Gastrocnemius medialis (tissue), 4 donors: Measurements from ENCODE around the gene HAUS7. TPM values are rescaled to one million over a fixed set of nuclear protein-coding genes. Genes with fewer than 3 reads are reported as not detected.

Source experiments
- ATAC-seq, 2 donors: fragments of 150-250 bp; one replicate each; pipeline ENCODE4 v1.9.1; 2016
- DNase-seq, 2 donors: peaks; one replicate each; pipeline ENCODE4 v3.0.0-alpha.2; 2019
- H3K27ac ChIP-seq, 4 donors: fragments of 200-600 bp; sonication (generic); 1 replicate in 1 of 4; 2 replicates in 3 of 4; pipeline ENCODE4 v1.5.1; 2016 to 2018; ENCODE audit warnings: mild to moderate bottlenecking in 2 of 4, moderate library complexity in 1 of 4
- H3K27me3 ChIP-seq, 3 donors: fragments of 200-600 bp; sonication (generic) in 2 of 3; 1 replicate in 1 of 3; 2 replicates in 2 of 3; pipeline versions ENCODE4 v1.5.1 to v1.6.0; 2016 to 2019; ENCODE audit warnings: mild to moderate bottlenecking in 1 of 3, moderate library complexity in 1 of 3
- H3K36me3 ChIP-seq, 2 donors: fragments of 200-600 bp; sonication (generic) in 1 of 2; one replicate each; pipeline ENCODE4 v1.5.1; 2017 to 2018
- H3K4me1 ChIP-seq, 2 donors: fragments of 200-600 bp; sonication (generic) in 1 of 2; one replicate each; pipeline ENCODE4 v1.5.1; 2016 to 2017; ENCODE audit warnings: mild to moderate bottlenecking in 2 of 2
- H3K4me3 ChIP-seq, 4 donors: fragments of 200-600 bp; sonication (generic) in 3 of 4; 1 replicate in 1 of 4; 2 replicates in 3 of 4; pipeline ENCODE4 v1.5.1; 2016 to 2019; ENCODE audit warnings: mild to moderate bottlenecking in 2 of 4
- H3K9me3 ChIP-seq, 3 donors: fragments of 200-600 bp; sonication (generic) in 2 of 3; 1 replicate in 1 of 3; 2 replicates in 2 of 3; pipeline ENCODE4 v1.5.1; 2016 to 2019
- CTCF ChIP-seq, 5 experiments: fragments of 450-650 bp in 3 of 5; fragments of 200-600 bp in 2 of 5; sonication (generic) in 2 of 5; IDR thresholded peaks in 4 of 5; conservative IDR thresholded peaks in 1 of 5; 1 replicate in 4 of 5; 2 replicates in 1 of 5; pipeline ENCODE4 v1.5.1; 2016 to 2019; ENCODE audit warnings: antibody characterized with exemption in 5 of 5, mild to moderate bottlenecking in 3 of 5, moderate library complexity in 3 of 5
- POLR2A ChIP-seq, 2 donors: fragments of 450-650 bp; IDR thresholded peaks; one replicate each; pipeline ENCODE4 v1.6.1; 2017; ENCODE audit warnings: antibody characterized with exemption in 2 of 2, mild to moderate bottlenecking in 2 of 2, moderate library complexity in 2 of 2
- in situ Hi-C, 4 donors: fragments of 200-750 bp; cut with MboI; loops; one replicate each; pipeline versions ENCODE4 v1.15.0 to v1.8.0; 2017; ENCODE audit warnings: low sequenced_read_pairs in 4 of 4
- intact Hi-C: fragments of 100-400 bp; cut with DNase I; formaldehyde crosslinking; loops from one replicate; pipeline ENCODE4 v1.15.1; 2023; ENCODE audit warnings: low total_unique reads
- total RNA-seq, 4 donors: library from RNA; depleted of rRNA; stranded (reverse); fragments of >200 nt; gene quantifications; one replicate each; pipeline versions ENCODE4 v1.1.0 to v1.2.3, GENCODE V29; 2016

Gene HAUS7
- total RNA-seq, 4 donors from 2014 or later, result 10.6 to 19.8 (median 13.2) TPM

DNA sequence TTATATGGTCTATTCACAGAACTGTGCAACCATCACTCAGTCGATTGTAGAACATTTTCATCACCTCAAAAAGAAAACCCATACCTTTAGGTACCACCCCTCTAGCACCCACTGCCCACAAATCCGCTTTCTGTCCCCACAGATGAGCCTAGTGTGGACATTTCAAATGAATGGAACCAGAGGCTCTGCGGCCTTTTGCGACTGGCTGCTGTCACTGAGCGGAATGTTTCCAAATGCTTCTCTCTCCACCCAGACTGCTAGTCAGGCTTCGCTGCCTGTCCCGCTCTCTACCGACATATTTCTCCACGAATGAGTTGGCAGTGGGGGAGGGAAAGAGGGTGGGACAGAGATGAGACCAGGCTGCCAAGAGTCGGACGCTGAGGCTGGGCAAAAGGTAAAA, 22.7 kb upstream of the HAUS7 start:
- in situ Hi-C loops, result no loop called here
- TF ChIP-seq POLR2A (IDR thresholded peaks at IDR 0.05), result no peak
- TF ChIP-seq CTCF (IDR thresholded peaks at IDR 0.05 in 4 of 5, conservative IDR thresholded peaks at IDR 0.05 in 1 of 5), result no peak

GRCh38 chrX:153492543-153492942, 22.2 kb upstream of the HAUS7 start:
- in situ Hi-C loops, result no loop called here

More for the DNA sequence above, 22.7 kb upstream of the HAUS7 start:
- Histone ChIP-seq H3K27ac (no peak overlapping the region), H3K27me3 (peaks cover 0 to 6% (median 4%) of the 10 kb centered on the region in 3 donors), H3K36me3 (no peaks in the 10 kb centered on the region), H3K4me1 (no peaks in the 10 kb centered on the region), H3K4me3 (no peak overlapping the region), H3K9me3 (no peaks in the 10 kb centered on the region)
- ATAC-seq, result no peak
- DNase-seq, result no peak
- intact Hi-C loops, result no loop called here

DNA sequence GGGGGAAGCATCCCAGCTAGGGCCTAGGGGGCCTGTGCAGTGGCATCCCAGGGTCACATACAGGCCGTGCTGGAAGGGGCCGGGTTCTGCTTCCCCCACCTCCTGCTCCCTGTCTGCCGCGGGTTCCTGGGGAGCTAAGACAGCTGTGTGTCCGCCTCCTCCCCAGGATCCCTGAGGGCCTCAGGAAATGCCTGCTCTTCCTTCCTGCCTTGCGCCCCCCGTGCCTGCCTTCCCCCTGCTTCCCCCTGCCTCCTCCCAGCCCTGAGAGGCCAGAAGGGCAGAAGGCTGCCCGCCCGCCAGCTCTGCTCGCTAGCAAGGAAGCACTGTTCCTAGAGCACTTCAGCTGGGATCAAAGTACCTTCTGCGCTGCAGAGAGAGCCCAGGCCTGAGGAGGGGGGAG, 21.5 kb upstream of the HAUS7 start:
- H3K27me3 ChIP-seq, result peaks cover 0 to 6% (median 4%) of the 10 kb centered on the region in 3 donors
- intact Hi-C loops (no loop called here), in situ Hi-C loops (no loop called here)
- H3K36me3 ChIP-seq, result no peaks in the 10 kb centered on the region
- H3K4me1 ChIP-seq, result no peaks in the 10 kb centered on the region
- no peak for DNase-seq
- no peaks in the 10 kb centered on the region for H3K9me3 ChIP-seq
- no peak for ATAC-seq
- no peak overlapping the region for H3K27ac ChIP-seq
- TF ChIP-seq POLR2A (IDR thresholded peaks at IDR 0.05) (no peak), CTCF (IDR thresholded peaks at IDR 0.05 in 4 of 5, conservative IDR thresholded peaks at IDR 0.05 in 1 of 5) (no peak)
- H3K4me3 ChIP-seq, result no peak overlapping the region

More at GRCh38 chrX:153492543-153492942, 22.2 kb upstream of the HAUS7 start:
- Histone ChIP-seq H3K4me3 (no peak overlapping the region), H3K36me3 (no peaks in the 10 kb centered on the region), H3K4me1 (no peaks in the 10 kb centered on the region), H3K27me3 (peaks cover 0 to 6% (median 4%) of the 10 kb centered on the region in 3 donors), H3K9me3 (no peaks in the 10 kb centered on the region), H3K27ac (no peak overlapping the region)
- no peak for DNase-seq
- intact Hi-C loops, result no loop called here
- TF ChIP-seq POLR2A (IDR thresholded peaks at IDR 0.05) (no peak), CTCF (IDR thresholded peaks at IDR 0.05 in 4 of 5, conservative IDR thresholded peaks at IDR 0.05 in 1 of 5) (no peak)
- ATAC-seq, result no peak

GRCh38 chrX:153491351-153491914, 21.1 kb upstream of the HAUS7 start:
- no peak overlapping the region for H3K4me3 ChIP-seq
- no peak overlapping the region for H3K27ac ChIP-seq
- no peaks in the 10 kb centered on the region for H3K4me1 ChIP-seq
- DNase-seq, result no peak
- H3K27me3 ChIP-seq, result peaks cover 0 to 5% (median 4%) of the 10 kb centered on the region in 3 donors
- no peaks in the 10 kb centered on the region for H3K9me3 ChIP-seq
- intact Hi-C loops (no loop called here), in situ Hi-C loops (no loop called here)
- H3K36me3 ChIP-seq, result no peaks in the 10 kb centered on the region
- no peak for TF ChIP-seq CTCF (IDR thresholded peaks at IDR 0.05 in 4 of 5, conservative IDR thresholded peaks at IDR 0.05 in 1 of 5)
- no peak for TF ChIP-seq POLR2A (IDR thresholded peaks at IDR 0.05)
- ATAC-seq, result no peak
